22Rv1 (cell line): ENCODE measurements around the gene DAP3.
"Not testable (repeated sequence)": the region's sequence is repeated elsewhere in the genome, so short reads cannot be mapped to it uniquely, and the experiment has no call there.

Experiments
- H3K27ac ChIP-seq: fragments of 450-650 bp; 2 replicates; pipeline ENCODE4 v1.5.1; 2017
- ZFX ChIP-seq: fragments of 450-650 bp; IDR thresholded peaks from 2 replicates; pipeline ENCODE4 v1.6.1; 2017; ENCODE audit warnings: antibody characterized with exemption, borderline replicate concordance
- TF ChIP-seq, protein P1 (sequence below): fragments of 450-650 bp; IDR thresholded peaks from 2 replicates; pipeline ENCODE4 v1.5.1; 2017; ENCODE audit warnings: mild to moderate bottlenecking

Gene DAP3

DNA sequence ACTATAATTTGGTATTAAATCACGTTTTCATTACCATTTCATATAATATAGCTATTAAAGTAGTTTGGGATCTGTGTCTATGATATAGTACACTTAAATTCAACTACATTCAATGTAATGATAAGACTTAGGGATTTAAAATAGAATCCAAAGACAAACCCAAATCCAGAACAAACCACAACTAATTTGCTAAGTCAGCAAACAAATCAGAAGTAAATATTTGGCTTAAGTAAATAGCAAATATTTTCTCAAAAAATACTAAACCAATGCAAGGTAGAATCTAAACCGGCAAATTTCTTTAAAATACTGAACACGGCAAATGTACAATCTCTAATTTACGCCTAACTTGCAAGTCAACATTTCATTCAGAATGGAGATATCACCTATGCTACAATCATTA is 17.1 kb upstream of the DAP3 start:
- TF ChIP-seq ZFX: no peak
- TF ChIP-seq, protein P1, sequence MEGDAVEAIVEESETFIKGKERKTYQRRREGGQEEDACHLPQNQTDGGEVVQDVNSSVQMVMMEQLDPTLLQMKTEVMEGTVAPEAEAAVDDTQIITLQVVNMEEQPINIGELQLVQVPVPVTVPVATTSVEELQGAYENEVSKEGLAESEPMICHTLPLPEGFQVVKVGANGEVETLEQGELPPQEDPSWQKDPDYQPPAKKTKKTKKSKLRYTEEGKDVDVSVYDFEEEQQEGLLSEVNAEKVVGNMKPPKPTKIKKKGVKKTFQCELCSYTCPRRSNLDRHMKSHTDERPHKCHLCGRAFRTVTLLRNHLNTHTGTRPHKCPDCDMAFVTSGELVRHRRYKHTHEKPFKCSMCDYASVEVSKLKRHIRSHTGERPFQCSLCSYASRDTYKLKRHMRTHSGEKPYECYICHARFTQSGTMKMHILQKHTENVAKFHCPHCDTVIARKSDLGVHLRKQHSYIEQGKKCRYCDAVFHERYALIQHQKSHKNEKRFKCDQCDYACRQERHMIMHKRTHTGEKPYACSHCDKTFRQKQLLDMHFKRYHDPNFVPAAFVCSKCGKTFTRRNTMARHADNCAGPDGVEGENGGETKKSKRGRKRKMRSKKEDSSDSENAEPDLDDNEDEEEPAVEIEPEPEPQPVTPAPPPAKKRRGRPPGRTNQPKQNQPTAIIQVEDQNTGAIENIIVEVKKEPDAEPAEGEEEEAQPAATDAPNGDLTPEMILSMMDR: no peak
- H3K27ac ChIP-seq: no peak overlapping the region

DNA sequence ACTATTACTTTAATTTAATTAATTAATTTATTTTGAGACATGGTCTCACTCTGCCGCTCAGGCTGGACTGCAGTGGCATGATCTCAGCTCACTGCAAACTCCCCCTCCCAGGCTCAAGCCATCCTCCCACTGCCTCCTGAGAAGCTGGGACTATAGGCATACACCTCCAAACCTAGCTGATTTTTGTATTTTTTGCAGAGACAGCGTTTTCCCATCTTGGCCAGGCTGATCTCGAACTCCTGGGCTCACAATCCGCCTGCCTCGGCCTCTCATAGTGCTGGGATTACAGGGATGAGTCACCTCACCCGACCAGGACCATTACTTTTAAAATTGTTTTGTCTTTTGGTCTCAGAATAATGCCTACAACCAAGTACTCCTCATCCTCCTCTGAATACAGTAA is 15.9 kb upstream of the DAP3 start:
- H3K27ac ChIP-seq: no peak overlapping the region
- TF ChIP-seq ZFX: no peak
- TF ChIP-seq, protein P1: no peak

DNA sequence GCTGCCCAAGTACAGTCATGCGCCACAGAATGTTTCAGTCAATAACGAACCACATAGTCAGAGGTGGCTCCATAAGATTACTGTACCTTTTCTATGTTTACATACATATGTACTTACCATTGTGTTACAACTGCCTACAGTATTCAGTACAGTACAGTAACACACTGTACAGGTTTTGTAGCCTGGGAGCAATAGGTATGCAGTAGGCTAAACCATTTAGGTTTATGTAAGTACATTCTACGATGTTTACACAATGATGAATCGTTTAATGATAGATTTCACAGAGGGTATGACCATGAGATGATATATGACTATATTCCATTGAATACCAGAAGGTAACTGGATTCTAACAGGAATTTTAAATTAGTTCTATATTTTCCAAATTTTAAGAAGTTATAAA is 10.9 kb upstream of the DAP3 start:
- no peak overlapping the region for H3K27ac ChIP-seq
- TF ChIP-seq, protein P1: no peak
- TF ChIP-seq ZFX: no peak

DNA sequence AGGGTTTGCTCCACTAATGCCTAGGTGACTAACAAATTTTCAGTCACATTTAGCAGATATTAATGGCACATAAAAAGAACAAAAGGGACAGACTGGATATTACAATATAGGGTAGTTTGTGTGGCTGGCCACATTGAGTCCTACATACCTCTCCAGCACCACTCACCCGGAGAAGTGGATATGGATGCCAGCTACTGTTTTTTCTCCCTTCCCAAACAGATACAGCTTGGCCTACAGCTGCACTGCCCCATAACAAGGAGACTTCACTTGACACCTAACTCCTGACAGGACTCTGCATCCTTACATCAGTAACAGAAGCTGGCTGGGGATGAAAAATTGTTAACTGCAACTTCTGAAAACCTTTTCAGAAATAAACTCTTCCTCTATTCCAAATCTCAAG is 9.9 kb upstream of the DAP3 start:
- H3K27ac ChIP-seq: not testable (repeated sequence)

DNA sequence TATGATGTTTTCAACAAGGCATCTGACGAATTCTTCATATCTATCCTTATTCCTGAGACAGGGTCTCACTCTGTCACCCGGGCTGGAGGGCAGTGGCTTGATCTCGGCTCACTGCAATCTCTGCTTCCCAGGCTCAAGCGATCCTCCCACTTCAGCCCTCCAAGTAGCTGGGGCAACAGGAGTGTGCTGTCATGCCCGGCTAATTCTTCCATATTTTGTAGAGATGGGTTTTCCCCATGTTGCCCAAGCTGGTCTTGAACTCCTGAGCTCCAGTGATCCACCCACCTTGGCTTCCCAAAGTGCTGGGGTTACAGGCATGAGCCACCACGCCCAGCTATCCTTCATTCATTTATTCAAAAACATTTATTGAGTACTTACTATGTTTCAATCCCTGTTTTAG is 8.4 kb upstream of the DAP3 start:
- no peak for TF ChIP-seq ZFX
- TF ChIP-seq, protein P1: no peak

DNA sequence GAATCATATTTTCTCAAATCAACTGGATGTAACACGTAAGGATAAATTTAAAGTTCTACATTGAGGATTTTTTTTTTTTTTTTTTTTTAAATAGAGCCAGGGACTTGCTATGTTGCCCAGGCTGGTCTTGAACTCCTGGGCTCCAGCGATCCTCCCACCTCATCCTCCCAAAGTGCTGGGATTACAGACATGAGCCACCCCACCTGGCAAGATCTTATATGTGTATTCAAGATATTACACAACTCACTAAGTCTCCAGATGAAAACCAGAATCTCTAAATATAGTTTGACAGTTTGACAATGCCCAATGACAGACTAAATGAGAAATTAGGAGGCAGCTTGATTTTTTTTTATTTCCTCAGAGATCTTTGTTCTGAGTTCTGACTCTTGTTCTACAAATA is 7.1 kb upstream of the DAP3 start:
- TF ChIP-seq, protein P1: no peak
- TF ChIP-seq ZFX: no peak
- H3K27ac ChIP-seq: no peak overlapping the region

More for the DNA sequence above, 8.4 kb upstream of the DAP3 start:
- no peak overlapping the region for H3K27ac ChIP-seq

DNA sequence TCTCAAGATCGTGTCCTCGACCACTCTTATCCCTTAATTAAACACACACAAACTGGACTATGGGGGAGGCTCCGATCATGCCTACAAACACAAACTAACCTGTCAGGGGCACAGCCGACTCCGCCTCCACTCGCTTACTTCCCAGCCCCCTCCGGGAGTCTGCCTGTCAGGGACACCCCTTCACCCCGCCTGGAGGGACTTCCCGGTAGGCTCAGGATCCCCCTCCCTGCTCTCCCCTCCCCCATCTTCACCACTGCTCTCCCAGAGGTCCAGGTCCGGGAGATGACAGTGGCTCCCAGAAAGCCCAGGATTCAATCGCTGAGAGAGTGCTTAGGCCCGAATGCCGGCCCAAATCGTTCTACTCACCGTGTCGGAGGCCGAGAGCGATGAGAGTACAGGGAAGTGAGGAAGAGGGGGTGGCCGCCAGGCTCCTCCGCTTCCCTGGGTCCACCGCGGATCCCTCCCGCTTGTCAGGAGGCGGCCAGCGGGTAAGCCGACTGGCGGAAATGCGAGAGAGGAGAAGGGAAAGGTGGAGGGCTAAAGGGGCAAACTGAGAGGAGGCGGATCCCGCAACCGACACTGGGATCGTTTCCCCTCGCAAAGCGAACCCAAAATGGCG is 1.1 kb upstream of the DAP3 start:
- H3K27ac ChIP-seq: peak overlapping the region; percentile 84

DNA sequence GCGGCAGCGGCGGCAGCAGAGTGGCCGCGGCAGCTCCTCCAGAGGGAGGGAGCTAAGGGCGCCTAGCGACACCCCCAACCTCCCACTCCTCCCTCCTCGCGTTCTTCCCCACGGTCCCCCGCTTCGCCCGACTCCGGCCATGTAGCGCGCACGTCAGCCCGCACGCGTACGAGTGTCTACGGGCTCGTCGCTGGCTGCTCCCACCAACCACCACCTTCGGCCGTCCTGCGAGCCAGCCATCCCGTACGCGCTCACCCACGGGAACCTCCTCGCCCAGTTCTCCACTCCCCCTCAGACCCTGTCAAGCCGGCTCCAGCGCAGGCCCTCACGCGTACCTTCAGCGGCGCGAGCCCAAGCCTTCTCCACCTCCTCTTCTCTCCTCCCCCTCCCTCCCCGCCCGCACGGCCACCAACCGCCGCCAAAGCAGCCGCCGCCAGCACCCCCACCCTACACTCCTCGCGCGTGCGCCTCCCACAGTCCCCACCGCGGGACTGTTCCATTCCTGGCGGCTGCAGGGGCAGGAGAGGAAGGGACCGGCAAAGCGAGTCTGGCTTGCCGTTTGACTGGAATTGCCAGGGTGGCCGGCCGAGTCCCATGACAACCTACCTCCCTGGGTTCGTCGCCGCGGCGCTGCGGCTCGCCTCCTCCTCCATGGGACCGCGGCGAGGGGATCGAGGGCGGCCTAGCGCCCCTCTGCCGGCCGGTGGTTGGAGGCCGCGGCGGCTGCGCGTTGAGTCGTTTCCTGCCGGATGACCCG is 389 bp upstream of the DAP3 start, which contains the start of gene YY1AP1:
Gene YY1AP1, minus strand, starts transcription at position 451 of the 757 bp plus-strand sequence. CDS start 8,338 bp downstream, outside the sequence.
- peak within 1 kb of the TSS; percentile 84 for H3K27ac ChIP-seq
- no peak for TF ChIP-seq ZFX
- TF ChIP-seq, protein P1: no peak
